Thyroid gland (tissue), 4 donors: Measurements from ENCODE around the gene CFAP299.

ENCODE experiments used
- POLR2A ChIP-seq, 2 donors: fragments of 450-650 bp; IDR thresholded peaks; one replicate each; pipeline ENCODE4 v1.6.1; 2017; ENCODE audit warnings: antibody characterized with exemption in 2 of 2, mild to moderate bottlenecking in 2 of 2, moderate library complexity in 1 of 2
- TF ChIP-seq, protein P1 (sequence below), 6 experiments: fragments of 200-600 bp in 3 of 6; fragments of 450-650 bp in 3 of 6; sonication (generic) in 3 of 6; IDR thresholded peaks; one replicate each; pipeline ENCODE4 v1.5.1; 2016 to 2019; ENCODE audit warnings: antibody characterized with exemption in 6 of 6, mild to moderate bottlenecking in 2 of 6, inconsistent platforms in 1 of 6, moderate library complexity in 1 of 6

DNA sequence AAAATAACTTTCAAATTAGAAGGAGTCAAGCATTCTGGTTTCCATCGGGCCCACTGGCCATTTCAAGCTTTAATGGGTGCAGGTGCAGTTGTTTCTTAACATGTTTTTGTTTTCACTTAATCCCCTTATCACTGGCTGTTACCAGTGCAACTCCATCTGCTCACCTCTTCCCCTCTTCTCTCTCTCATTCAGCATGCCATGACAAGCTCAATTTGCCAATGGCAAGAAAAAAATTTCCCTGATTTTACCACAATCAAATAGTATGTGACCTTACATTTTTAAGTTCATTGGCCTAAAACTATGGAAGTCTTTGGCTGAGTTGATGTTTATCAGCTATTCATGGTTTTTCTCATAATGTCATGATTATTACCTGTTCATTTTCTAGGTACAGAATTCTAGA is 395.9 kb downstream of the CFAP299 start:
- TF ChIP-seq, protein P1, sequence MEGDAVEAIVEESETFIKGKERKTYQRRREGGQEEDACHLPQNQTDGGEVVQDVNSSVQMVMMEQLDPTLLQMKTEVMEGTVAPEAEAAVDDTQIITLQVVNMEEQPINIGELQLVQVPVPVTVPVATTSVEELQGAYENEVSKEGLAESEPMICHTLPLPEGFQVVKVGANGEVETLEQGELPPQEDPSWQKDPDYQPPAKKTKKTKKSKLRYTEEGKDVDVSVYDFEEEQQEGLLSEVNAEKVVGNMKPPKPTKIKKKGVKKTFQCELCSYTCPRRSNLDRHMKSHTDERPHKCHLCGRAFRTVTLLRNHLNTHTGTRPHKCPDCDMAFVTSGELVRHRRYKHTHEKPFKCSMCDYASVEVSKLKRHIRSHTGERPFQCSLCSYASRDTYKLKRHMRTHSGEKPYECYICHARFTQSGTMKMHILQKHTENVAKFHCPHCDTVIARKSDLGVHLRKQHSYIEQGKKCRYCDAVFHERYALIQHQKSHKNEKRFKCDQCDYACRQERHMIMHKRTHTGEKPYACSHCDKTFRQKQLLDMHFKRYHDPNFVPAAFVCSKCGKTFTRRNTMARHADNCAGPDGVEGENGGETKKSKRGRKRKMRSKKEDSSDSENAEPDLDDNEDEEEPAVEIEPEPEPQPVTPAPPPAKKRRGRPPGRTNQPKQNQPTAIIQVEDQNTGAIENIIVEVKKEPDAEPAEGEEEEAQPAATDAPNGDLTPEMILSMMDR (IDR thresholded peaks at IDR 0.05) = no peak
- no peak for TF ChIP-seq POLR2A (IDR thresholded peaks at IDR 0.05)
